B cell (primary cell): ENCODE results near the gene GNB5. TPM values are rescaled to one million over a fixed set of nuclear protein-coding genes. Genes with fewer than 3 reads are reported as not detected.
A peak's percentile ranks its signal among the peaks of the same experiment; 100 is the strongest.

ENCODE experiments used
- ATAC-seq: fragments of 200-7000 bp; cut with Tn5 transposase; one replicate; pipeline ENCODE4 v1.10.0; 2021; ENCODE audit warnings: low read depth, mild to moderate bottlenecking, moderate number of reproducible peaks, moderate library complexity
- CTCF ChIA-PET: fragments of 350-600 bp; sonication (Branson Sonifier 250); formaldehyde crosslinking; loops from one replicate; lab custom pipeline; 2021; ENCODE audit warnings: antibody characterized with exemption, inconsistent platforms; lab: Charles Lee
- POLR2A ChIA-PET: fragments of 350-600 bp; sonication (Branson Sonifier 250); formaldehyde crosslinking; loops from one replicate; lab custom pipeline; 2021; ENCODE audit warnings: antibody characterized with exemption; lab: Charles Lee
- DNase-seq: peaks from one replicate; pipeline ENCODE4 v3.0.0; 2013
- H2AFZ ChIP-seq: 2 replicates; pipeline ENCODE4 v1.6.1; 2012; ENCODE audit warnings: mild to moderate bottlenecking, low read depth, low read length; ENCODE audit not compliant: insufficient read depth, poor library complexity, severe bottlenecking
- H3K27ac ChIP-seq, 2 donors: 1 replicate in 1 of 2; 2 replicates in 1 of 2; pipeline ENCODE4 v1.5.1; 2012 to 2013; ENCODE audit warnings: low read length in 2 of 2, mild to moderate bottlenecking in 2 of 2, moderate library complexity in 1 of 2
- H3K27me3 ChIP-seq, 4 experiments: fragments of 200-600 bp in 1 of 4; sonication (generic) in 1 of 4; replicated peaks in 1 of 4; 1 replicate in 2 of 4; 2 replicates in 2 of 4; pipeline versions ENCODE4 v1.6.1 to v1.7.0; 2013 to 2016; ENCODE audit warnings: low read length in 3 of 4, mild to moderate bottlenecking in 2 of 4, mixed read lengths in 1 of 4, moderate library complexity in 1 of 4; ENCODE audit not compliant: insufficient read depth in 4 of 4, control insufficient read depth in 3 of 4; ENCODE audit errors: control extremely low read depth in 1 of 4
- H3K36me3 ChIP-seq, 2 experiments: replicated peaks in 1 of 2; 1 replicate in 1 of 2; 2 replicates in 1 of 2; pipeline versions ENCODE4 v1.6.1 to v1.7.1; 2013; ENCODE audit warnings: low read length in 1 of 2; ENCODE audit not compliant: insufficient read depth in 2 of 2, control insufficient read depth in 1 of 2; ENCODE audit errors: control extremely low read depth in 1 of 2, extremely low read depth in 1 of 2
- H3K4me1 ChIP-seq, 2 donors: fragments of 200-600 bp in 1 of 2; sonication (generic) in 1 of 2; 1 replicate in 1 of 2; 2 replicates in 1 of 2; pipeline versions ENCODE4 v1.5.1 to v1.6.1; 2013 to 2017; ENCODE audit warnings: low read length in 2 of 2; ENCODE audit not compliant: control insufficient read depth in 2 of 2, insufficient read depth in 2 of 2
- H3K4me2 ChIP-seq: replicated peaks from 2 replicates; pipeline ENCODE3; 2012; ENCODE audit warnings: mild to moderate bottlenecking, low read depth, low read length; ENCODE audit not compliant: poor library complexity, severe bottlenecking
- H3K4me3 ChIP-seq, 5 experiments: fragments of 200-600 bp in 1 of 5; sonication (generic) in 1 of 5; 1 replicate in 3 of 5; 2 replicates in 2 of 5; pipeline versions ENCODE4 v1.5.1 to v1.7.0; 2011 to 2016; ENCODE audit warnings: low read length in 4 of 5, mild to moderate bottlenecking in 4 of 5, low read depth in 2 of 5, control low read depth in 1 of 5, moderate library complexity in 1 of 5; ENCODE audit not compliant: insufficient read depth in 1 of 5; ENCODE audit errors: control extremely low read depth in 1 of 5, extremely low read depth in 1 of 5
- H3K79me2 ChIP-seq: fragments of 200-600 bp; sonication (generic); one replicate; pipeline ENCODE4 v1.6.0; 2016; ENCODE audit warnings: low read length; ENCODE audit not compliant: control insufficient read depth, insufficient read depth
- H3K9ac ChIP-seq: fragments of 200-600 bp; sonication (generic); 2 replicates; pipeline ENCODE4 v1.6.1; 2017; ENCODE audit warnings: mild to moderate bottlenecking, low read length, moderate library complexity
- H3K9me3 ChIP-seq, 3 donors: one replicate each; pipeline versions ENCODE4 v1.6.1 to v1.7.1; 2013; ENCODE audit warnings: low read length in 2 of 3; ENCODE audit not compliant: control insufficient read depth in 2 of 3, insufficient read depth in 1 of 3; ENCODE audit errors: control extremely low read depth in 1 of 3
- H4K20me1 ChIP-seq: 2 replicates; pipeline ENCODE4 v1.6.0; 2012; ENCODE audit warnings: mild to moderate bottlenecking, low read length; ENCODE audit not compliant: insufficient read depth, control insufficient read depth, poor library complexity, severe bottlenecking
- H3K27ac Mint-ChIP-seq: one replicate; pipeline ENCODE4 v1.8.0; 2021; ENCODE audit warnings: mixed read lengths
- H3K27me3 Mint-ChIP-seq: one replicate; pipeline ENCODE4 v1.8.0; 2021; ENCODE audit warnings: mixed read lengths
- H3K4me1 Mint-ChIP-seq: one replicate; pipeline ENCODE4 v1.8.0; 2021; ENCODE audit warnings: mixed read lengths
- H3K4me3 Mint-ChIP-seq: one replicate; pipeline ENCODE4 v1.8.0; 2021; ENCODE audit warnings: mixed read lengths
- H3K9me3 Mint-ChIP-seq: one replicate; pipeline ENCODE4 v1.8.0; 2022; ENCODE audit warnings: mixed read lengths; ENCODE audit not compliant: insufficient read depth
- CTCF ChIP-seq: fragments of 200-600 bp; IDR thresholded peaks from one replicate; pipeline ENCODE4 v1.8.0; 2022; ENCODE audit warnings: antibody characterized with exemption, mild to moderate bottlenecking
- EZH2 ChIP-seq: IDR thresholded peaks from 2 replicates; pipeline ENCODE4 v1.6.1; 2012; ENCODE audit warnings: borderline replicate concordance, low read depth, mild to moderate bottlenecking, moderate library complexity, low read length; ENCODE audit not compliant: insufficient read depth, poor library complexity, severe bottlenecking
- WGBS: methylation state at CpG from one replicate; pipeline ENCODE4 v1.1.5; 2013; ENCODE audit warnings: missing lambda C conversion rate; ENCODE audit not compliant: insufficient coverage; 5-methylcytosine and 5-hydroxymethylcytosine counted together
- intact Hi-C: fragments of 100-400 bp; cut with micrococcal nuclease; formaldehyde crosslinking; loops from one replicate; pipeline ENCODE4 v1.10.0; 2022
- polyA plus RNA-seq: library from polyadenylated mRNA; depleted of rRNA; stranded (reverse); fragments of >200 nt; gene quantifications from 2 replicates; pipeline ENCODE4 v1.2.3, GENCODE V29; 2012
- total RNA-seq, 2 donors: library from RNA; stranded (reverse); fragments of 120-200 nt in 1 of 2; gene quantifications; 1 replicate in 1 of 2; 2 replicates in 1 of 2; pipeline versions ENCODE4 v1.2.3 to v1.2.4, GENCODE V29; 2013 to 2022

The GNB5 gene
- total and polyA plus RNA-seq, 2 donors (not counting 1 experiment from before 2014, with no cell fraction given): 58.5 to 142 TPM

- Histone ChIP-seq H3K4me2 (peak overlapping the region; percentile 29), H3K9ac (no peak overlapping the region), H3K36me3 (peaks cover 0 to 6% of the 10 kb centered on the region in 2 experiments), H3K27ac (peak overlapping the region in 1 of 2 donors; percentile 60), H3K79me2 (peaks cover 31% of the 10 kb centered on the region), H2AFZ (no peak overlapping the region), H3K4me1 (peaks cover 28 to 48% of the 10 kb centered on the region in 2 donors), H3K9me3 (no peaks in the 10 kb centered on the region), H3K4me3 (no peak overlapping the region), H4K20me1 (peaks cover 16% of the 10 kb centered on the region), H3K27me3 (no peaks in the 10 kb centered on the region)
- DNase-seq: peak; percentile 67
- Mint-ChIP-seq H3K27me3 (no peaks in the 10 kb centered on the region), H3K4me3 (peak overlapping the region; percentile 65), H3K4me1 (peaks cover 48% of the 10 kb centered on the region), H3K27ac (peak overlapping the region; percentile 89), H3K9me3 (no peaks in the 10 kb centered on the region)
- POLR2A ChIA-PET: no interaction called here
- WGBS: 56% methylated on average over 5 of the region's 6 CpGs
- CTCF ChIA-PET: interaction anchor here (0.6 to 2.9 kb wide), 3 partner anchors 27 to 231 kb away, joined by 3 to 18 read pairs (median 3); no protein-coding TSS in a partner anchor
- TF ChIP-seq CTCF (peak; percentile 14), EZH2 (no peak)
- intact Hi-C loops: loop anchor here (2.0 to 10.0 kb wide), 3 partner anchors 383 to 549 kb away; partner anchors contain the start of genes ARPP19 and ATOSA
- no peak for ATAC-seq
Observed at GRCh38 chr15:52181938-52182780, 9.0 kb downstream of the GNB5 start.
